Heart left ventricle (tissue), 16 donors: ENCODE results near the gene IGSF11. TPM values are rescaled to one million over a fixed set of nuclear protein-coding genes. Genes with fewer than 3 reads are reported as not detected.

Experiments used
- ATAC-seq, 4 donors: fragments of 200-7000 bp; cut with Tn5 transposase; one replicate each; pipeline ENCODE4 v1.9.1; 2020 to 2022; ENCODE audit warnings: moderate library complexity in 4 of 4, mild to moderate bottlenecking in 3 of 4, moderate number of reproducible peaks in 1 of 4
- DNase-seq, 5 donors: peaks; one replicate each; pipeline ENCODE4 v3.0.0-alpha.2; 2020
- H3K27ac ChIP-seq, 12 donors: fragments of 200-600 bp; sonication (generic) in 4 of 12; one replicate each; pipeline versions ENCODE4 v1.5.0 to v1.8.0; 2016 to 2022; ENCODE audit warnings: mild to moderate bottlenecking in 2 of 12
- H3K27me3 ChIP-seq, 9 donors: fragments of 200-600 bp; sonication (generic) in 2 of 9; one replicate each; pipeline versions ENCODE4 v1.5.1 to v1.8.0; 2016 to 2022; ENCODE audit warnings: mild to moderate bottlenecking in 3 of 9
- H3K36me3 ChIP-seq, 9 donors: fragments of 200-600 bp; sonication (generic) in 2 of 9; one replicate each; pipeline versions ENCODE4 v1.5.0 to v1.8.0; 2018 to 2022; ENCODE audit warnings: mild to moderate bottlenecking in 2 of 9
- H3K4me1 ChIP-seq, 12 donors: fragments of 200-600 bp; sonication (generic) in 4 of 12; one replicate each; pipeline versions ENCODE4 v1.5.0 to v1.8.0; 2016 to 2022; ENCODE audit warnings: mild to moderate bottlenecking in 3 of 12
- H3K4me3 ChIP-seq, 12 donors: fragments of 200-600 bp; sonication (generic) in 4 of 12; one replicate each; pipeline versions ENCODE4 v1.5.0 to v1.8.0; 2017 to 2022; ENCODE audit warnings: mild to moderate bottlenecking in 9 of 12, moderate library complexity in 4 of 12
- H3K9me3 ChIP-seq, 12 donors: fragments of 200-600 bp; sonication (generic) in 4 of 12; one replicate each; pipeline versions ENCODE4 v1.5.0 to v1.8.0; 2016 to 2022; ENCODE audit warnings: mild to moderate bottlenecking in 1 of 12
- POLR2A ChIP-seq, 2 donors: fragments of 450-650 bp; IDR thresholded peaks; one replicate each; pipeline ENCODE4 v1.6.1; 2017; ENCODE audit warnings: antibody characterized with exemption in 2 of 2, mild to moderate bottlenecking in 2 of 2, moderate library complexity in 2 of 2
- WGBS, 4 donors: extraction: QIAGEN DNeasy Blood & Tissue Kit in 2 of 4; methylation state at CpG; one replicate each; pipeline versions ENCODE4 v1.1.5 to v1.1.7; 2013 to 2018; 5-methylcytosine and 5-hydroxymethylcytosine counted together
- intact Hi-C, 10 donors: fragments of 100-400 bp; cut with DNase I; formaldehyde crosslinking; loops; one replicate each; pipeline versions ENCODE4 v1.11.1 to v1.14.2; 2022
- polyA plus RNA-seq, 2 donors: library from polyadenylated mRNA; stranded (reverse); fragments of 200-250 nt; gene quantifications; one replicate each; pipeline ENCODE4 v1.2.3, GENCODE V29; 2013
- total RNA-seq, 9 donors: library from RNA; depleted of rRNA in 2 of 9; stranded (reverse); fragments of >200 nt in 2 of 9; fragmentation: NEBNext Ultra II Directional in 3 of 9; extraction: Animal tissue kit (Norgen Biotek cat#: 25700) in 3 of 9; gene quantifications; one replicate each; pipeline versions ENCODE4 v1.1.0 to v1.2.4, GENCODE V29; 2016 to 2023
- TF ChIP-seq, protein P1 (sequence below), 12 donors: fragments of 200-600 bp; sonication (generic) in 4 of 12; IDR thresholded peaks; one replicate each; pipeline versions ENCODE4 v1.5.0 to v1.8.0; 2018 to 2022; ENCODE audit warnings: antibody characterized with exemption in 12 of 12, mild to moderate bottlenecking in 5 of 12
- donor health status: ischemic (EF 13 %, LVEDD 7.1; RV severe dilation, severe dysfunction).
- donor health status: healthy with polysubstance abuse.
- donor health status: DM: no; HTN: yes; CAD: no.
- donor health status: DM: no; HTN: no; CAD: no.
- donor health status: ischemic (EF 25% LVEDD 6.9; RV normal size, moderate dysfunction).
- donor health status: ischemic (EF 25% LVEDD 5.7; RV mildly dilated, moderate dysfunction).
- donor health status: healthy.
- donor health status: DM: yes; HTN: yes; CAD: no.
- donor health status: ischemic (EF 35%, LVEDD 5.7; RV mildly dilated, moderate dysfunction).
- donor health status: nonischemic (EF 11% LVEDD 7.7; RV severe dilation, severe dysfunction).
- donor health status: DM: yes; HTN: yes; CAD: no.
- donor health status: PGD.
- donor health status: ischemic (EF 29% LVEDD 5.4; RV normal size, mild dysfunction).
- donor health status: nonischemic (EF 23%, LVEDD 6.1; RV moderate dilation, normal function).

Gene IGSF11
- total and polyA plus RNA-seq, 11 donors, result 0.32 to 5.0 (median 1.5) TPM

DNA sequence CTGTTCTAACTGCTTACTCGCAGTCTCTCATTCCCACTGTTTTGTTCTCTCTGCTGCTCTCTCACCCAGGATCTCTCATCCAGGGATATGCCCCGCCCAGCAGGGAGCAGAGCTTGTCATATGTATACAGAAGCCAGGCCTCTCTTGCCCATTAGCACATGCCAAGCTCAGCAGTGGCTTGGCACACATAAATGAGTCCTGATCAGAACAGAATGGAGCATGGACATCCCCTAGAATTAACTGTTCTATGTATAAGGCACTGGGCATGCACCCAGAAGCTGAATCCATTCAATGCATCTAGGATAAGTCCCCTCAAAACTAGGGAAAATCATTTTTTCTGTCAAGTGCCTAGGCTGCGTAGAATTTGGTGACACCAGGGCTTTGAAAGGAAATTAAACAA lies 61.6 kb downstream of the IGSF11 start:
- DNase-seq, result peak in 4 of 5 donors; percentile 31 to 82 (median 52)
- Histone ChIP-seq H3K36me3 (no peaks in the 10 kb centered on the region), H3K4me3 (no peak overlapping the region), H3K4me1 (peaks cover 0 to 27% (median 0%) of the 10 kb centered on the region in 12 donors), H3K27me3 (no peaks in the 10 kb centered on the region), H3K27ac (peak overlapping the region in 7 of 12 donors; percentile 14 to 62 (median 38)), H3K9me3 (peaks cover 0 to 3% (median 0%) of the 10 kb centered on the region in 12 donors)
- 49 to 62% (median 57%) methylated on average over 3 of the region's 3 CpGs for WGBS, 4 donors
- intact Hi-C loops, result no loop called here
- peak; percentile 94 to 95 (median 94) for ATAC-seq
- TF ChIP-seq POLR2A (IDR thresholded peaks at IDR 0.05), result no peak
- TF ChIP-seq, protein P1, sequence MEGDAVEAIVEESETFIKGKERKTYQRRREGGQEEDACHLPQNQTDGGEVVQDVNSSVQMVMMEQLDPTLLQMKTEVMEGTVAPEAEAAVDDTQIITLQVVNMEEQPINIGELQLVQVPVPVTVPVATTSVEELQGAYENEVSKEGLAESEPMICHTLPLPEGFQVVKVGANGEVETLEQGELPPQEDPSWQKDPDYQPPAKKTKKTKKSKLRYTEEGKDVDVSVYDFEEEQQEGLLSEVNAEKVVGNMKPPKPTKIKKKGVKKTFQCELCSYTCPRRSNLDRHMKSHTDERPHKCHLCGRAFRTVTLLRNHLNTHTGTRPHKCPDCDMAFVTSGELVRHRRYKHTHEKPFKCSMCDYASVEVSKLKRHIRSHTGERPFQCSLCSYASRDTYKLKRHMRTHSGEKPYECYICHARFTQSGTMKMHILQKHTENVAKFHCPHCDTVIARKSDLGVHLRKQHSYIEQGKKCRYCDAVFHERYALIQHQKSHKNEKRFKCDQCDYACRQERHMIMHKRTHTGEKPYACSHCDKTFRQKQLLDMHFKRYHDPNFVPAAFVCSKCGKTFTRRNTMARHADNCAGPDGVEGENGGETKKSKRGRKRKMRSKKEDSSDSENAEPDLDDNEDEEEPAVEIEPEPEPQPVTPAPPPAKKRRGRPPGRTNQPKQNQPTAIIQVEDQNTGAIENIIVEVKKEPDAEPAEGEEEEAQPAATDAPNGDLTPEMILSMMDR (IDR thresholded peaks at IDR 0.05), result no peak

DNA sequence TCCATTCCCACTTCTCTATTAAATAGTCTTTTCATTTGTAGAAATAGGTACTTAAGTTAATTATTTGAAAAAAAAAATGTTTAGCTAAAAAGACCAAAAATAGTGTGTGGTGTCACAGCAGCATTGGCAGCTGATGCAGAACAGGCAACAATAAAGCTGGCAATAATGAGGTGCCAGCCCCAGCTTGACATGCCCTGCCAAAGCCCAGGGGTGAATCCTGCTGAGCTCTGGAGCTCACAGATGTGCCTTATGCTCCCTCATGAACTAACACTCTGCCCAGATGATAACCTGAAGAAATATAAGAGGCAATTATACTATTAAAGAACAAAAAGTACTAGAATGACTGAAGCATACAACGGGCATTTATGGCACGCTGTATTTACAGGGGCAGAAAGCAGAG lies 63.8 kb downstream of the IGSF11 start:
- Histone ChIP-seq H3K27me3 (no peaks in the 10 kb centered on the region), H3K9me3 (peaks cover 0 to 3% (median 0%) of the 10 kb centered on the region in 12 donors), H3K4me1 (peaks cover 0 to 27% (median 0%) of the 10 kb centered on the region in 12 donors), H3K4me3 (no peak overlapping the region), H3K27ac (peak overlapping the region in 6 of 12 donors; percentile 21 to 41 (median 26)), H3K36me3 (no peaks in the 10 kb centered on the region)
- TF ChIP-seq POLR2A (IDR thresholded peaks at IDR 0.05), result no peak
- TF ChIP-seq, protein P1 (IDR thresholded peaks at IDR 0.05), result no peak
- intact Hi-C loops, result no loop called here
- ATAC-seq, result peak; percentile 76 to 91 (median 86)
- DNase-seq, result peak in 4 of 5 donors; percentile 37 to 69 (median 57)
- WGBS, 4 donors, result 40 to 53% (median 45%) methylated on average over 2 of the region's 2 CpGs

DNA sequence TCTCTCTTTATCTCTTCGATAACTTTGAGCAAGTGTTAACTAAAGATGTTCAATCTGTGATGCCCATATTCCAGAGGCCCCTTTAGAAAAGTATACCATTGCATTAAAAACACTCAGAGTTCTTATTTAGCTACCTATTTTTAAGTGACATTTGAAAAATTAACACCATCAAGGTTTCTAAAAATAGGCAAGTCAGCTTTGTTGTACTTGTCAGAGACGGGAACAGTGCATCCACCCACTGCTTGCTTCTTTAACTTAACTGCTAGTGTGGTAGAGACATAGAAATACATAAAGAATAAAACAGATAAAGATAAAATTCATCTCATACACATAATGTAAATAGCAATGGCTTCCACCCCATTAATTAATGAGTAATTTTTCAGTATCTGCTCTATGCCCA lies 66.0 kb downstream of the IGSF11 start:
- no peaks in the 10 kb centered on the region for H3K27me3 ChIP-seq
- no peak for TF ChIP-seq POLR2A (IDR thresholded peaks at IDR 0.05)
- TF ChIP-seq, protein P1 (IDR thresholded peaks at IDR 0.05), result no peak
- ATAC-seq (peak in 1 of 4 donors; percentile 59), DNase-seq (no peak)
- H3K27ac ChIP-seq, result no peak overlapping the region
- peaks cover 0 to 27% (median 0%) of the 10 kb centered on the region in 12 donors for H3K4me1 ChIP-seq
- H3K4me3 ChIP-seq, result no peak overlapping the region
- 47 to 53% (median 51%) methylated on average over 2 of the region's 2 CpGs for WGBS, 4 donors
- intact Hi-C loops, result no loop called here
- H3K9me3 ChIP-seq, result no peaks in the 10 kb centered on the region
- no peaks in the 10 kb centered on the region for H3K36me3 ChIP-seq

- Histone ChIP-seq H3K36me3 (no peaks in the 10 kb centered on the region), H3K9me3 (no peaks in the 10 kb centered on the region), H3K27me3 (no peaks in the 10 kb centered on the region), H3K4me3 (no peak overlapping the region), H3K4me1 (peaks cover 0 to 23% (median 0%) of the 10 kb centered on the region in 12 donors), H3K27ac (no peak overlapping the region)
- WGBS, 4 donors, result 51 to 64% (median 54%) methylated on average over 4 of the region's 4 CpGs
- ATAC-seq (no peak), DNase-seq (no peak)
- intact Hi-C loops, result no loop called here
- TF ChIP-seq POLR2A (IDR thresholded peaks at IDR 0.05), result no peak
- TF ChIP-seq, protein P1 (IDR thresholded peaks at IDR 0.05), result no peak
Measured at GRCh38 chr3:118968111-118968510, 66.5 kb downstream of the IGSF11 start.
